H9 (cell line): ENCODE measurements around the gene BARHL2. TPM values are rescaled to one million over a fixed set of nuclear protein-coding genes. Genes with fewer than 3 reads are reported as not detected.
A peak's percentile ranks its signal among the peaks of the same experiment; 100 is the strongest.

ENCODE experiments used
- DNase-seq: peaks from one replicate; pipeline ENCODE4 v3.0.0-alpha.2; 2017
- H2AFZ ChIP-seq: one replicate; pipeline ENCODE4 v1.6.1; 2013; ENCODE audit warnings: mild to moderate bottlenecking, low read length, control low read depth, moderate library complexity
- H2AK5ac ChIP-seq: 2 replicates; pipeline ENCODE4 v1.6.1; 2013; ENCODE audit warnings: low read length, control low read depth, mixed read lengths; ENCODE audit not compliant: insufficient read length
- H2BK120ac ChIP-seq: one replicate; pipeline ENCODE4 v1.6.1; 2013; ENCODE audit warnings: low read depth, mild to moderate bottlenecking, low read length, control low read depth, inconsistent platforms; ENCODE audit not compliant: poor library complexity, severe bottlenecking
- H2BK12ac ChIP-seq: 2 replicates; pipeline ENCODE4 v1.6.1; 2013; ENCODE audit warnings: low read length, control low read depth, mixed read lengths, low read depth; ENCODE audit not compliant: insufficient read length
- H2BK15ac ChIP-seq: 2 replicates; pipeline ENCODE4 v1.6.1; 2013; ENCODE audit warnings: low read depth, low read length, control low read depth
- H2BK20ac ChIP-seq: one replicate; pipeline ENCODE4 v1.6.1; 2013; ENCODE audit warnings: low read depth, mild to moderate bottlenecking, low read length, control low read depth, inconsistent platforms; ENCODE audit not compliant: poor library complexity, severe bottlenecking
- H2BK5ac ChIP-seq: 2 replicates; pipeline ENCODE4 v1.6.1; 2013; ENCODE audit warnings: low read length, control low read depth, mixed read lengths; ENCODE audit not compliant: insufficient read length
- H3K14ac ChIP-seq: 2 replicates; pipeline ENCODE4 v1.6.1; 2013; ENCODE audit warnings: low read length, control low read depth; ENCODE audit not compliant: insufficient read depth
- H3K18ac ChIP-seq: 2 replicates; pipeline ENCODE4 v1.6.1; 2013; ENCODE audit warnings: low read depth, mild to moderate bottlenecking, mixed read lengths, low read length, control low read depth; ENCODE audit not compliant: insufficient read length
- H3K23ac ChIP-seq: 2 replicates; pipeline ENCODE4 v1.6.1; 2013; ENCODE audit warnings: low read length, control low read depth, mixed read lengths, low read depth; ENCODE audit not compliant: insufficient read length
- H3K23me2 ChIP-seq: 2 replicates; pipeline ENCODE4 v1.6.1; 2013; ENCODE audit warnings: low read depth, mild to moderate bottlenecking, mixed read lengths, low read length, control low read depth; ENCODE audit not compliant: insufficient read length, poor library complexity, severe bottlenecking
- H3K27ac ChIP-seq: 2 replicates; pipeline ENCODE4 v1.5.1; 2013; ENCODE audit warnings: low read length, control low read depth, mixed read lengths, low read depth; ENCODE audit not compliant: insufficient read length
- H3K27me3 ChIP-seq: 2 replicates; pipeline ENCODE4 v1.6.1; 2013; ENCODE audit warnings: low read length, control low read depth, inconsistent platforms; ENCODE audit not compliant: insufficient read depth
- H3K4ac ChIP-seq: 2 replicates; pipeline ENCODE4 v1.6.1; 2013; ENCODE audit warnings: low read depth, mild to moderate bottlenecking, control low read depth, inconsistent platforms, low read length, moderate library complexity
- H3K4me1 ChIP-seq: 2 replicates; pipeline ENCODE4 v1.6.1; 2013; ENCODE audit warnings: low read length, control low read depth, inconsistent platforms; ENCODE audit not compliant: insufficient read depth
- H3K4me2 ChIP-seq: 2 replicates; pipeline ENCODE4 v1.6.1; 2013; ENCODE audit warnings: low read length, control low read depth, mixed read lengths; ENCODE audit not compliant: insufficient read length, insufficient read depth
- H3K56ac ChIP-seq: 2 replicates; pipeline ENCODE4 v1.6.1; 2013; ENCODE audit warnings: low read depth, mild to moderate bottlenecking, mixed read lengths, low read length, control low read depth; ENCODE audit not compliant: insufficient read length
- H3K79me1 ChIP-seq: 2 replicates; pipeline ENCODE4 v1.6.1; 2013; ENCODE audit warnings: low read depth, mild to moderate bottlenecking, moderate library complexity, low read length, control low read depth, inconsistent platforms; ENCODE audit not compliant: insufficient read depth, poor library complexity, severe bottlenecking
- H3K79me2 ChIP-seq: 2 replicates; pipeline ENCODE4 v1.6.1; 2013; ENCODE audit warnings: low read length, control low read depth, inconsistent platforms; ENCODE audit not compliant: insufficient read depth
- H3K9ac ChIP-seq: 2 replicates; pipeline ENCODE4 v1.6.1; 2013; ENCODE audit warnings: low read length, control low read depth, mixed read lengths; ENCODE audit not compliant: insufficient read length; ENCODE audit errors: extremely low read depth
- H3K9me3 ChIP-seq: one replicate; pipeline ENCODE4 v1.6.1; 2013; ENCODE audit warnings: low read depth, low read length, inconsistent platforms; ENCODE audit not compliant: control insufficient read depth
- H3T11ph ChIP-seq: one replicate; pipeline ENCODE4 v1.6.1; 2013; ENCODE audit warnings: mild to moderate bottlenecking, low read length, control low read depth, inconsistent platforms
- H4K20me1 ChIP-seq: one replicate; pipeline ENCODE4 v1.6.1; 2013; ENCODE audit not compliant: control insufficient read depth, insufficient read length, insufficient read depth
- H4K5ac ChIP-seq: 2 replicates; pipeline ENCODE4 v1.6.1; 2013; ENCODE audit warnings: low read depth, mild to moderate bottlenecking, mixed read lengths, low read length, control low read depth; ENCODE audit not compliant: insufficient read length
- H4K8ac ChIP-seq: replicated peaks from 2 replicates; pipeline ENCODE4 v1.6.1; 2013; ENCODE audit warnings: low read length, control low read depth, mixed read lengths, low read depth; ENCODE audit not compliant: insufficient read length
- H4K91ac ChIP-seq: 2 replicates; pipeline ENCODE4 v1.6.1; 2013; ENCODE audit warnings: low read depth, mild to moderate bottlenecking, moderate library complexity, mixed read lengths, low read length, control low read depth; ENCODE audit not compliant: insufficient read length
- H3K27ac Mint-ChIP-seq, 3 experiments: 2 replicates in 2 of 3; 3 replicates in 1 of 3; pipeline ENCODE4 v1.8.0; 2020 to 2021; ENCODE audit warnings: mixed read lengths in 3 of 3, mild to moderate bottlenecking in 1 of 3, moderate library complexity in 1 of 3
- H3K27me3 Mint-ChIP-seq: 2 replicates; pipeline ENCODE4 v1.8.0; 2021; ENCODE audit warnings: low read depth, mild to moderate bottlenecking, moderate library complexity, mixed read lengths
- H3K36me3 Mint-ChIP-seq, 3 experiments: 2 replicates in 2 of 3; 3 replicates in 1 of 3; pipeline ENCODE4 v1.8.0; 2020 to 2021; ENCODE audit warnings: low read depth in 3 of 3, mixed read lengths in 3 of 3; ENCODE audit not compliant: insufficient read depth in 1 of 3
- H3K4me1 Mint-ChIP-seq, 2 experiments: 2 replicates each; pipeline ENCODE4 v1.8.0; 2020; ENCODE audit warnings: mixed read lengths in 2 of 2
- H3K4me3 Mint-ChIP-seq, 2 experiments: 2 replicates in 1 of 2; 3 replicates in 1 of 2; pipeline ENCODE4 v1.8.0; 2020 to 2021; ENCODE audit warnings: mild to moderate bottlenecking in 2 of 2, mixed read lengths in 2 of 2, moderate library complexity in 1 of 2
- H3K9me3 Mint-ChIP-seq, 2 experiments: 2 replicates in 1 of 2; 3 replicates in 1 of 2; pipeline ENCODE4 v1.8.0; 2020; ENCODE audit warnings: mild to moderate bottlenecking in 2 of 2, mixed read lengths in 2 of 2, moderate library complexity in 1 of 2
- WGBS: extraction: QIAGEN DNeasy Blood & Tissue Kit; methylation state at CpG from one replicate; pipeline ENCODE4 v1.1.7; 2013; ENCODE audit warnings: missing lambda C conversion rate, low lambda C conversion rate, mixed read lengths; ENCODE audit not compliant: insufficient read length; ENCODE audit errors: extremely low coverage; 5-methylcytosine and 5-hydroxymethylcytosine counted together
- total RNA-seq: library from RNA; stranded (reverse); gene quantifications from 2 replicates; pipeline ENCODE4 v1.2.1, GENCODE V29; 2021
- TF ChIP-seq, protein P1 (sequence below): fragments of 200-600 bp; sonication (generic); conservative IDR thresholded peaks from 3 replicates; pipeline ENCODE4 v1.8.0; 2021; ENCODE audit warnings: antibody characterized with exemption, mild to moderate bottlenecking

Gene BARHL2
- total RNA-seq, 1 experiment from 2014 or later, result not detected

DNA sequence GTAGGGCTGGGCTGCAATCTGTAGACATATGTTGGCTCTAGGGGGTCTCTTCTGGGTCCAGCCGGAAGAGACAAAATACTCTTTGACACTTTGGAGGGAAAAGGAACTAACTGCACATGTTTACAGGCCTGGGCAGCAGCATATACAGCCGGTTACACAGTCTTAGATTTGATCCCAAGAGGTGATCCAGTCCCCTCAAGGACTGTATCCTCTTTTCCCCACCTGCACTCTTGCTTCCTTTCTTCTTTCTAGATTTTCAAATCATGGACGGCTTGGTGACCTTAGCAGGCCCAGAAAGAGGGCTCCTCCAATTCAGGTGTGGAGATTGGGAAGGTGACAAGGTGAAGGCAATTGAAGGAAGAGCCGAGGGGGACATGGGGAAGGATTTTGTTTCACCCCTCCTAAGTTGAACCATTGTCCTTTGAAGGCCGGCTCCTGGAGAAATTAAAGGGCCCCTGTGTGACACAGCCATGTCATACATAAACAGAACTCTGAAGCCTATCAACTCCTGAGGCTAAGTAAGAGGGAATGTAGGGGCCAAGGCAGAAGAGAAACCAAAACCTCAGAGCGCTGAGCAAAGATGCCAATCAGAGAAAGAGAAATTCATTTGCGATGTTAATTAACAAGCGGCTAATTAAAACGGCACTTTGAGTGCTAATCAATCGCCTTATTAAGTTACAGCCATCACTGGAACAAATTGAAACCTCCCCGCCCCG is 5.9 kb upstream of the BARHL2 start:
- Histone ChIP-seq H3K18ac (no peak overlapping the region), H4K91ac (no peak overlapping the region), H3K14ac (no peak overlapping the region), H4K20me1 (no peaks in the 10 kb centered on the region), H3K79me1 (no peaks in the 10 kb centered on the region), H3K56ac (no peak overlapping the region), H3K27me3 (peaks cover 91% of the 10 kb centered on the region), H3K27ac (no peak overlapping the region), H2AK5ac (no peak overlapping the region), H2BK15ac (no peak overlapping the region), H4K8ac (no peak overlapping the region), H2BK5ac (no peak overlapping the region), H3K4me1 (peaks cover 2% of the 10 kb centered on the region; the same call in 1 of the 2 replicates), H2BK12ac (no peak overlapping the region), H3K79me2 (no peaks in the 10 kb centered on the region), H3K23ac (no peak overlapping the region), H2BK20ac (no peak overlapping the region), H4K5ac (no peak overlapping the region), H3K4ac (no peak overlapping the region), H3K9ac (no peak overlapping the region), H3K9me3 (no peaks in the 10 kb centered on the region), H2BK120ac (no peak overlapping the region), H3K4me2 (peak overlapping the region; percentile 38), H3K23me2 (peaks cover 22% of the 10 kb centered on the region), H2AFZ (no peak overlapping the region), H3T11ph (no peak overlapping the region)
- TF ChIP-seq, protein P1, sequence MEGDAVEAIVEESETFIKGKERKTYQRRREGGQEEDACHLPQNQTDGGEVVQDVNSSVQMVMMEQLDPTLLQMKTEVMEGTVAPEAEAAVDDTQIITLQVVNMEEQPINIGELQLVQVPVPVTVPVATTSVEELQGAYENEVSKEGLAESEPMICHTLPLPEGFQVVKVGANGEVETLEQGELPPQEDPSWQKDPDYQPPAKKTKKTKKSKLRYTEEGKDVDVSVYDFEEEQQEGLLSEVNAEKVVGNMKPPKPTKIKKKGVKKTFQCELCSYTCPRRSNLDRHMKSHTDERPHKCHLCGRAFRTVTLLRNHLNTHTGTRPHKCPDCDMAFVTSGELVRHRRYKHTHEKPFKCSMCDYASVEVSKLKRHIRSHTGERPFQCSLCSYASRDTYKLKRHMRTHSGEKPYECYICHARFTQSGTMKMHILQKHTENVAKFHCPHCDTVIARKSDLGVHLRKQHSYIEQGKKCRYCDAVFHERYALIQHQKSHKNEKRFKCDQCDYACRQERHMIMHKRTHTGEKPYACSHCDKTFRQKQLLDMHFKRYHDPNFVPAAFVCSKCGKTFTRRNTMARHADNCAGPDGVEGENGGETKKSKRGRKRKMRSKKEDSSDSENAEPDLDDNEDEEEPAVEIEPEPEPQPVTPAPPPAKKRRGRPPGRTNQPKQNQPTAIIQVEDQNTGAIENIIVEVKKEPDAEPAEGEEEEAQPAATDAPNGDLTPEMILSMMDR, result no peak
- DNase-seq, result no peak
- WGBS, result no CpG with 5 or more reads among the region's 12 CpGs
- Mint-ChIP-seq H3K4me1 (peaks cover 59 to 71% of the 10 kb centered on the region in 2 experiments), H3K9me3 (peaks cover 10 to 12% of the 10 kb centered on the region in 2 experiments; a peak in 3 of 5 replicates), H3K4me3 (peak overlapping the region; percentile 47 to 79), H3K36me3 (no peaks in the 10 kb centered on the region), H3K27ac (no peak overlapping the region), H3K27me3 (peaks cover 100% of the 10 kb centered on the region)
